ENCODE results near the gene SLC22A6.

SLC22A6 gene

GRCh38 chr11:62930157-62930556 lies 54.6 kb downstream of the SLC22A6 start:
- no peak for DNase-seq

- no peak for DNase-seq
Measured at GRCh38 chr11:62928011-62928410, 56.8 kb downstream of the SLC22A6 start.

DNA sequence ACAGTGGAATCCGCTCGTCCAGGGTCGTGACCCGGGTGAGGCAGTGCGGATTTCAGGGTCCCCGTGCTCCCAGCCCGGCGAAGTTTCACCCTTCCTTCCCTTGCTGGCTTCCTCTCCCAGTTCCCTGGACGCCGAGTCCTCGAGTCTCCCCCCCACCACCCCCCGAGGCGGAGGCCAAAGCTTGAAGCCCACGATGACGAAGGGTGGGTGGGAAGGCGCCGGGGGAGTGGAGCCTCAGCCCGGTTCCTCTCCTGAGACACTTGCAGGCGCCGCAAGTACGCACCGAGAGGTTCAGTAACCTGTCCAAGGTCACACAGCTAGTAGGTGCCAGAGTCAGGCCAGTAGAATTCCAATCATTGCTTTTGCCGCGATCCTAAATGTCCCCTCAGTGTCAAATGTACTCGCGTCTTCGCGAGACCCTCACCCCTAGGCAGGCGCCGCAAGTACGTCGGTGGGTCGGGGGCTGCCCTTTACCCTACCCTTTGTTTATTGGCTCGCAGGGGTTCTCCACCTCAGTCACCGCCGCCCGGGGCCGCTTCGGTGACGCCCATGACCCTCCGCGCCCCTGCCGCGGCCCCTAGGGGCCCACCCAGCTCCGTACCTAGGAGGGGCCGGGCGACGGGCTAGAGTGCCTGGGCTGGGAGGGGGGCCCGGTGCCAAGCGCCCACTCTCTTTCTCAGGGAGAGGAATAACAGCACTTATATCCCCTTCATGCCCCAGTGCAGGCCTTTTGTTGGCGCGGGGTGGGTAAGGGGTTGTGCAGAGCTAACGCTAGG lies 57.9 kb downstream of the SLC22A6 start:
- no peak for DNase-seq

All from T-helper 1 cell (primary cell).